ENCODE data around the gene CMSS1. TPM values are rescaled to one million over a fixed set of nuclear protein-coding genes. Genes with fewer than 3 reads are reported as not detected.
A peak's percentile ranks its signal among the peaks of the same experiment; 100 is the strongest.

The CMSS1 gene
- total RNA-seq, 1 experiment from 2014 or later: 86.3 TPM

DNA sequence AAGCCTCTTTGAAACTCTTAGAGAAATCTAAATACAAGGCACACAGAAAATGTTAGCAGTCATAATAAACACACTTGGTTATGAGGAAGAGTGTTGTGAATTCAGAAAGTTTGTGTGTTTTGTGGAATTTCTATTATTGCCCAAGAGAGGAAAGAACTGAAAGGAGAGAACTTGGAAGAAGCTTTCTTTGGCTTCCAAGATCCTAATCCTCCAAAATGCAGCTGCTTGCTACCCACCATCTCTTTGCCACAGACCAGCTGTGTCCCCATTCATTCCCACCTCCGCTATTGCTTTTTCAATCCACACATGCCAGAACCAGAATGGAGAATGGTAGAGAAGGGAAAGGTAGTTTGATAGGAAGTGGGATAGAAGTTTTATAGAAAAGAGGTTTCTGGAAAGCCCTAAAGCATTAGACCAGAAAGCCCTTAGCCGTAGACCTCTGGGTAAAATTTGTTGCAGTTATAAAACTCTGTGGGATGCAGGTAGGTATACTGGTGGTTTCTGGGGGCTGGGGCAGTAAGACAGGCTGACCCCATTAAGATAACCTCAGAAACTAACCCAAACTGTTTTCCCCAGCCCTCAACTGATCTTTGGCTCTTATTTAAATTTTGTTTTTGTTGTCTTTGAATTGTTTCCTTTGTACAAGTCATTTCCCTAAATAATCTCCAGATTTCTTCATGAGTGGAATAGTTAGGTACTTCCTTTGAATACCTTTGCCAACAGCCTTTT lies 188.2 kb downstream of the CMSS1 start:
- Histone ChIP-seq H3K4me1 (ENCODE audit: control insufficient read depth, insufficient read depth, low read length) (peaks cover 23% of the 10 kb centered on the region), H3K4me3 (ENCODE audit: low read depth in 2 of 2, low read length in 2 of 2) (no peak overlapping the region), H3K27ac (ENCODE audit: low read length) (peak overlapping the region; percentile 55; the same call in 1 of the 2 replicates), H3K9me3 (ENCODE audit: control insufficient read depth, insufficient read depth, low read depth, low read length) (no peaks in the 10 kb centered on the region), H3K36me3 (ENCODE audit: control insufficient read depth, insufficient read depth, low read length) (no peaks in the 10 kb centered on the region), H3K27me3 (ENCODE audit: control insufficient read depth, insufficient read depth, low read length) (no peaks in the 10 kb centered on the region)
- no peak for DNase-seq (ENCODE audit: low read depth, low spot score)
- ChIA-PET POLR2A (no interaction called here), CTCF (interaction anchor here (0.6 kb wide), 2 partner anchors 255 to 824 kb away, joined by 3 to 4 read pairs; partner anchors contain the start of gene TBC1D23)
- in situ Hi-C loops (cut with HindIII; ENCODE audit: low pct_unique_long_range_greater_than_20kb, low sequenced_read_pairs): no loop called here
- intact Hi-C loops (cut with micrococcal nuclease; ENCODE audit: unreplicated experiment): no loop called here
- ATAC-seq: no peak
- TF ChIP-seq POLR2AphosphoS5 (IDR thresholded peaks at IDR 0.05; ENCODE audit: low read depth, low read length): no peak
- no peak for TF ChIP-seq TCF7L2 (IDR thresholded peaks at IDR 0.05; ENCODE audit: low read depth, low read length)
- no peak for TF ChIP-seq SIN3A (IDR thresholded peaks at IDR 0.05; ENCODE audit: borderline replicate concordance, insufficient read depth, low read depth, low read length)
- TF ChIP-seq, protein P1, sequence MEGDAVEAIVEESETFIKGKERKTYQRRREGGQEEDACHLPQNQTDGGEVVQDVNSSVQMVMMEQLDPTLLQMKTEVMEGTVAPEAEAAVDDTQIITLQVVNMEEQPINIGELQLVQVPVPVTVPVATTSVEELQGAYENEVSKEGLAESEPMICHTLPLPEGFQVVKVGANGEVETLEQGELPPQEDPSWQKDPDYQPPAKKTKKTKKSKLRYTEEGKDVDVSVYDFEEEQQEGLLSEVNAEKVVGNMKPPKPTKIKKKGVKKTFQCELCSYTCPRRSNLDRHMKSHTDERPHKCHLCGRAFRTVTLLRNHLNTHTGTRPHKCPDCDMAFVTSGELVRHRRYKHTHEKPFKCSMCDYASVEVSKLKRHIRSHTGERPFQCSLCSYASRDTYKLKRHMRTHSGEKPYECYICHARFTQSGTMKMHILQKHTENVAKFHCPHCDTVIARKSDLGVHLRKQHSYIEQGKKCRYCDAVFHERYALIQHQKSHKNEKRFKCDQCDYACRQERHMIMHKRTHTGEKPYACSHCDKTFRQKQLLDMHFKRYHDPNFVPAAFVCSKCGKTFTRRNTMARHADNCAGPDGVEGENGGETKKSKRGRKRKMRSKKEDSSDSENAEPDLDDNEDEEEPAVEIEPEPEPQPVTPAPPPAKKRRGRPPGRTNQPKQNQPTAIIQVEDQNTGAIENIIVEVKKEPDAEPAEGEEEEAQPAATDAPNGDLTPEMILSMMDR (IDR thresholded peaks at IDR 0.05): no peak
- no peak for TF ChIP-seq REST (IDR thresholded peaks at IDR 0.05; ENCODE audit: insufficient read depth in 1 of 2, low read depth in 2 of 2, low read length in 1 of 2)
- BruUV-seq (replicated peaks): no TSS peak

DNA sequence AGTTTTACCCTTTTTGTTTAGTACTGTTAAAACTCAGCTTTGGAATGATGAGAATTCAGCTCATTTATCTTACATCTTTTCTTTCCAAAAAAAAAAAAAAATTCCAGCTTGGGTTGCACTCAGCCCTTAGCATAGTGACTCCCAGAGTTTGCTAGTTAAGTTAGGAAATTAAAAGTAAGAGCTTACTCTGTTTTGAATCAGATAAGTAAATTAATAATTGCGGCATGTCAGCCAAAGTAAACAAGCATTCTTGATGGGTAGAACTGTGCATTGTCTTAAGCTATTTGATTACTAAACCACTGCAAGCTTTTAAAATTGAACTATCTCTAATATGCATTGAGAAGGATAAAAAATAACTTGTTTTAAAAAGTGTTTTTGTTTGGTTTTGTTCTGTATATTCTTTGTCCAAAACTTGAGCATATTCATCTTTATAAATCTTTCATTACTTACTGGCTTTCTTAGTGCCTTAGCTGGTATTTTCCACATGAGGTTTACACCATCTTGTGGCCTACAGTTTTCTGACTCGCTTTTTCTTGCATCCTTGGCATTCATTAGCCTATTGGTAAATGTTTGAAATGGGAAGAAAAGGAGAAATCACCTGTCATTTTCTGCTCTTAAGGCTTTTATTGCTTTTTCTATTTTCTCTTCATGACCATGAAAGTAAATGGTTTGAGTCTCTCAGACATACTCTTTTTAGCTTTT lies 189.1 kb downstream of the CMSS1 start:
- no TSS peak for BruUV-seq (replicated peaks)
- CTCF ChIA-PET: interaction anchor here (0.6 kb wide), 3 partner anchors 36 to 823 kb away, joined by 3 to 4 read pairs (median 3); partner anchors contain the start of gene TBC1D23

More for the DNA sequence above, 189.1 kb downstream of the CMSS1 start:
- H3K27ac ChIP-seq (ENCODE audit: low read length): peak overlapping the region; percentile 29
- H3K36me3 ChIP-seq (ENCODE audit: control insufficient read depth, insufficient read depth, low read length): no peaks in the 10 kb centered on the region
- no peak for TF ChIP-seq TCF7L2 (IDR thresholded peaks at IDR 0.05; ENCODE audit: low read depth, low read length)
- TF ChIP-seq, protein P1 (IDR thresholded peaks at IDR 0.05): peak; percentile 12; the same call in 1 of the 2 replicates
- POLR2A ChIA-PET: no interaction called here
- intact Hi-C loops (cut with micrococcal nuclease; ENCODE audit: unreplicated experiment) (no loop called here), in situ Hi-C loops (cut with HindIII; ENCODE audit: low pct_unique_long_range_greater_than_20kb, low sequenced_read_pairs) (no loop called here)
- H3K27me3 ChIP-seq (ENCODE audit: control insufficient read depth, insufficient read depth, low read length): no peaks in the 10 kb centered on the region
- H3K9me3 ChIP-seq (ENCODE audit: control insufficient read depth, insufficient read depth, low read depth, low read length): no peaks in the 10 kb centered on the region
- peak; percentile 47; the same call in 1 of the 2 replicates for ATAC-seq
- H3K4me3 ChIP-seq (ENCODE audit: low read depth in 2 of 2, low read length in 2 of 2): no peak overlapping the region
- peaks cover 23% of the 10 kb centered on the region for H3K4me1 ChIP-seq (ENCODE audit: control insufficient read depth, insufficient read depth, low read length)
- DNase-seq (ENCODE audit: low read depth, low spot score): no peak
